Body of pancreas (tissue), 4 donors: Measurements from ENCODE around the gene EYS.

ENCODE experiments used
- POLR2A ChIP-seq, 3 donors: fragments of 450-650 bp; IDR thresholded peaks; one replicate each; pipeline ENCODE4 v1.6.1; 2016; ENCODE audit warnings: antibody characterized with exemption in 3 of 3, mild to moderate bottlenecking in 2 of 3
- TF ChIP-seq, protein P1 (sequence below), 7 experiments: fragments of 450-650 bp in 4 of 7; fragments of 200-600 bp in 3 of 7; sonication (generic) in 3 of 7; IDR thresholded peaks; one replicate each; pipeline ENCODE4 v1.5.1; 2016 to 2019; ENCODE audit warnings: antibody characterized with exemption in 7 of 7

DNA sequence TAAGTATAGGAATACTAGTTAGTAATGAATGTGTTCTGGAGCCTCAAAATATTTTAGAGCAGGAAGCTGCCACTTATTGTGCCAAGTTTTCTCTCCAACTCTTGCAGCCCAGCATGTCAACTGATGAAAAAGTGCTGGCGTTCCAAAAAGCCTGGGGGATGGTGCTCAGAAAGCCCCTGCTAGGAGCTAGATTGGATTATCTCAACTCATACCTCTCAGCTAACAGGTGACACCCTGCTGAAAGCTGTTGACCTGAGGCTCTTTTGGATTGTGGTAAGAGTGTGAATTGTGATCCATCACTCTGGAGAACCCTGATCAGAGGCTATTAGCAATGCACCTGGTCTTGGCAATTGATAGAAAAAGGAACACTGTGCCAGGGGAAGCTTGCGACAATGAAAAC is 580.4 kb downstream of the EYS start:
- TF ChIP-seq, protein P1, sequence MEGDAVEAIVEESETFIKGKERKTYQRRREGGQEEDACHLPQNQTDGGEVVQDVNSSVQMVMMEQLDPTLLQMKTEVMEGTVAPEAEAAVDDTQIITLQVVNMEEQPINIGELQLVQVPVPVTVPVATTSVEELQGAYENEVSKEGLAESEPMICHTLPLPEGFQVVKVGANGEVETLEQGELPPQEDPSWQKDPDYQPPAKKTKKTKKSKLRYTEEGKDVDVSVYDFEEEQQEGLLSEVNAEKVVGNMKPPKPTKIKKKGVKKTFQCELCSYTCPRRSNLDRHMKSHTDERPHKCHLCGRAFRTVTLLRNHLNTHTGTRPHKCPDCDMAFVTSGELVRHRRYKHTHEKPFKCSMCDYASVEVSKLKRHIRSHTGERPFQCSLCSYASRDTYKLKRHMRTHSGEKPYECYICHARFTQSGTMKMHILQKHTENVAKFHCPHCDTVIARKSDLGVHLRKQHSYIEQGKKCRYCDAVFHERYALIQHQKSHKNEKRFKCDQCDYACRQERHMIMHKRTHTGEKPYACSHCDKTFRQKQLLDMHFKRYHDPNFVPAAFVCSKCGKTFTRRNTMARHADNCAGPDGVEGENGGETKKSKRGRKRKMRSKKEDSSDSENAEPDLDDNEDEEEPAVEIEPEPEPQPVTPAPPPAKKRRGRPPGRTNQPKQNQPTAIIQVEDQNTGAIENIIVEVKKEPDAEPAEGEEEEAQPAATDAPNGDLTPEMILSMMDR (IDR thresholded peaks at IDR 0.05), result no peak
- no peak for TF ChIP-seq POLR2A (IDR thresholded peaks at IDR 0.05)
